ENCODE measurements around the gene PPP2R5D.

GRCh38 chr6:43026365-43026764 is 42.0 kb downstream of the PPP2R5D start:
- TF ChIP-seq CTCF (IDR thresholded peaks at IDR 0.05 in 4 of 5, conservative IDR thresholded peaks at IDR 0.05 in 1 of 5) = no peak
- TF ChIP-seq POLR2A (IDR thresholded peaks at IDR 0.05) = no peak

Data from gastrocnemius medialis (tissue), 4 donors.